MCF 10A (cell line): Measurements from ENCODE around the gene NINJ1. TPM values are rescaled to one million over a fixed set of nuclear protein-coding genes. Genes with fewer than 3 reads are reported as not detected.
A peak's percentile ranks its signal among the peaks of the same experiment; 100 is the strongest.

Experiments
- BruUV-seq: library from RNA; stranded (reverse); fragments of 400-500 nt; replicated peaks from 2 replicates; lab custom pipeline; 2021; lab: Mats Ljungman, UMichigan
- CTCF ChIA-PET: fragments of 300-600 bp; sonication (Branson Sonifier 250); formaldehyde crosslinking; extraction: SDS; loops from one replicate; lab custom pipeline; 2021; ENCODE audit warnings: antibody characterized with exemption, inconsistent platforms; lab: Yijun Ruan, JAX
- POLR2A ChIA-PET: fragments of 300-600, 350-650 bp; sonication (Branson Sonifier 250); formaldehyde crosslinking; extraction: SDS; loops from one replicate; lab custom pipeline; 2020; ENCODE audit warnings: antibody characterized with exemption, inconsistent platforms; lab: Yijun Ruan, JAX
- DNase-seq: peaks from one replicate; pipeline ENCODE4 v3.0.0-alpha.2; 2018; ENCODE audit not compliant: unreplicated experiment
- H3K27ac Mint-ChIP-seq: one replicate; pipeline ENCODE4 v1.8.0; 2022; ENCODE audit warnings: mild to moderate bottlenecking, low read depth, mixed read lengths; ENCODE audit not compliant: unreplicated experiment
- H3K27me3 Mint-ChIP-seq: one replicate; pipeline ENCODE4 v1.8.0; 2022; ENCODE audit warnings: mixed read lengths; ENCODE audit not compliant: insufficient read depth, unreplicated experiment
- H3K36me3 Mint-ChIP-seq: one replicate; pipeline ENCODE4 v1.8.0; 2022; ENCODE audit warnings: mild to moderate bottlenecking, moderate library complexity, mixed read lengths; ENCODE audit not compliant: insufficient read depth, unreplicated experiment
- H3K4me1 Mint-ChIP-seq: one replicate; pipeline ENCODE4 v1.8.0; 2022; ENCODE audit warnings: mixed read lengths; ENCODE audit not compliant: insufficient read depth, unreplicated experiment
- H3K4me3 Mint-ChIP-seq: one replicate; pipeline ENCODE4 v1.8.0; 2022; ENCODE audit warnings: mild to moderate bottlenecking, moderate library complexity, mixed read lengths; ENCODE audit not compliant: unreplicated experiment
- H3K9me3 Mint-ChIP-seq: one replicate; pipeline ENCODE4 v1.8.0; 2022; ENCODE audit warnings: mixed read lengths; ENCODE audit not compliant: unreplicated experiment
- intact Hi-C: fragments of 100-400 bp; cut with micrococcal nuclease; formaldehyde crosslinking; loops from 2 replicates; pipeline ENCODE4 v1.14.1; 2022
- total RNA-seq: library from RNA; stranded (reverse); gene quantifications from 2 replicates; pipeline ENCODE4 v1.2.3, GENCODE V29; 2022
- TF ChIP-seq, protein P1 (sequence below): fragments of 200-600 bp; IDR thresholded peaks from one replicate; pipeline ENCODE4 v1.8.0; 2022; ENCODE audit warnings: antibody characterized with exemption, mild to moderate bottlenecking; ENCODE audit not compliant: unreplicated experiment

NINJ1 gene
- total RNA-seq, 1 experiment from 2014 or later = 64.7 TPM

DNA sequence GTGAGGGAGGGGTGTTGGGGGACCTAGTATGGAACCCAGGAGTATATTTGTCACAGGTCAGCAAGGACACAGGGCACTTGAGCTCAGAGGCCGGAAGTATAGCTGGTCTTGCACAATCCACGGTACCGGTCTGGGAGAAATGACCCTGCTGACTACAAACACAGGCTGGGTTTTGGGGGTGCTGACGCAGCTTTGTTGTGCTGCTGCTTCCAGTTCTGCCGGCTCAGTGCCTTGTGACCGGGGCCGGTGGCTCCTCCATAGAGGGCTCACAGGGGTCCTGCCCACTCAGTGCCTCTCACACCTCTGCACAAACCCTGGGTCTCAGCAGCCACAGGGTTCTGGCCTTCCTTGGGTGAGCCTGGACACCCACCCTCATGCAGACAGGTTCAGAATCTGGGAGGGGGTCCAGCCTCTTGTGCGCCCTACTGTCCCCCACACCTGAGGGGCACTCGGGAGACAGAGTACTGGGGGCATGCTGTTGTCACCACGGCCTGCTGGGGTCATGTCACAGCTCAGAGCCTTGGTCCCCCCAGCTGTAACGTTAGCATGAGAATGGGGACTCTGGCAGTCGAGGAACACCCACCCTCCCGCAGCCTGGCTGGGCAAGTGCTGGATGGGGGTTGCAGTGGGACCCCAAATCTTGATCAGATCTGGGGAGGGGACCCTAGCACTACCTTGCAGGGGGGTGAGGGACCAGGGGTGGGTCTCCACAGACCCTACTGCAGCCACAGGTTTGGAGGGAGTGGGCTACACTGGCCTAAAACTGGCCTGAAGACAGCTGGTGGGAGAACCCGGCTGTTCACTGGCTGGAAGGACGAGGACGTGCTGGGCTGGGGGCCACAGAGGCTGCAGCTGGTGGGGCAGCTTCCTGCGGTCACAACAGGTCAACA is 17.7 kb downstream of the NINJ1 start:
- no peak overlapping the region for H3K4me3 Mint-ChIP-seq
- ChIA-PET CTCF (interaction anchor here (0.7 to 1.0 kb wide), 2 partner anchors 12 to 18 kb away, joined by 3 read pairs; partner anchors contain the start of gene NINJ1), POLR2A (interaction anchor here (0.7 to 1.8 kb wide), 4 partner anchors 17 to 338 kb away, joined by 3 to 7 read pairs (median 3); partner anchors contain the start of gene NINJ1)
- H3K4me1 Mint-ChIP-seq = peaks cover 32% of the 10 kb centered on the region
- no TSS peak for BruUV-seq
- TF ChIP-seq, protein P1, sequence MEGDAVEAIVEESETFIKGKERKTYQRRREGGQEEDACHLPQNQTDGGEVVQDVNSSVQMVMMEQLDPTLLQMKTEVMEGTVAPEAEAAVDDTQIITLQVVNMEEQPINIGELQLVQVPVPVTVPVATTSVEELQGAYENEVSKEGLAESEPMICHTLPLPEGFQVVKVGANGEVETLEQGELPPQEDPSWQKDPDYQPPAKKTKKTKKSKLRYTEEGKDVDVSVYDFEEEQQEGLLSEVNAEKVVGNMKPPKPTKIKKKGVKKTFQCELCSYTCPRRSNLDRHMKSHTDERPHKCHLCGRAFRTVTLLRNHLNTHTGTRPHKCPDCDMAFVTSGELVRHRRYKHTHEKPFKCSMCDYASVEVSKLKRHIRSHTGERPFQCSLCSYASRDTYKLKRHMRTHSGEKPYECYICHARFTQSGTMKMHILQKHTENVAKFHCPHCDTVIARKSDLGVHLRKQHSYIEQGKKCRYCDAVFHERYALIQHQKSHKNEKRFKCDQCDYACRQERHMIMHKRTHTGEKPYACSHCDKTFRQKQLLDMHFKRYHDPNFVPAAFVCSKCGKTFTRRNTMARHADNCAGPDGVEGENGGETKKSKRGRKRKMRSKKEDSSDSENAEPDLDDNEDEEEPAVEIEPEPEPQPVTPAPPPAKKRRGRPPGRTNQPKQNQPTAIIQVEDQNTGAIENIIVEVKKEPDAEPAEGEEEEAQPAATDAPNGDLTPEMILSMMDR = no peak
- H3K27me3 Mint-ChIP-seq = no peaks in the 10 kb centered on the region
- intact Hi-C loops = no loop called here
- H3K36me3 Mint-ChIP-seq = peaks cover 24% of the 10 kb centered on the region
- no peaks in the 10 kb centered on the region for H3K9me3 Mint-ChIP-seq
- DNase-seq = peak; percentile 73
- H3K27ac Mint-ChIP-seq = no peak overlapping the region

DNA sequence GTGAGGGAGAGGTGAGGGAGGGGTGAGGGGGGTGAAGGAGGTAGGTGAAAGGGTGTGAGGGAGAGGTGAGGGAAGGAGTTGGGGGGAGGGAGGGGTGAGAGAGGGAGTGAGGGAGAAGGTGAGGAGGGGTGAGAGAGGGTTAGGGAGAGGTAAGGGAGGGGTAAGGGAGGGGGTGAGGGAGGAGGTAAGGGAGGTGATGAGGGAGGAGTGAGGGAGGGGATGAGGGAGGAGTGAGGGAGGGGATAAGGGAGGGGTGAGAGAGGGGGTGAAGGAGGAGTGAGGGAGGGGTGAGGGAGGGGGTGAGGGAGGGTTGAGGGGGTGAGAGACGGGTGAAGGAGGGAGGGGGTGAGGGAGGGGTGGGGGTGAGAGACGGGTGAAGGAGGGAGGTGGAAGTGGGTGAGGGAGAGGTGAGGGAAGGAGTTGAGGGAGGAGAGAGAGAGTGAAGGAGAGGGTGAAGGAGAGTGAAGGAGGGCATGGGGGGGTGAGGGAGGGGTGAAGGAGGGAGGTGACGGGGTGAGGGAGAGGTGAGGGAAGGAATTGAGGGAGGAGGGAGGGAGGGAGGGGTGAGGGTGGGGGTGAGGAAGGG is 18.5 kb downstream of the NINJ1 start:
- H3K4me1 Mint-ChIP-seq = peaks cover 37% of the 10 kb centered on the region
- intact Hi-C loops = no loop called here
- POLR2A ChIA-PET = interaction anchor here (0.7 to 1.8 kb wide), 3 partner anchors 18 to 130 kb away, joined by 3 to 7 read pairs (median 3); partner anchors contain the start of gene NINJ1
- H3K9me3 Mint-ChIP-seq = no peaks in the 10 kb centered on the region
- H3K4me3 Mint-ChIP-seq = no peak overlapping the region
- BruUV-seq = no TSS peak
- H3K36me3 Mint-ChIP-seq = peaks cover 29% of the 10 kb centered on the region
- CTCF ChIA-PET = interaction anchor here (0.7 to 1.0 kb wide), 3 partner anchors 11 to 18 kb away, joined by 3 read pairs; partner anchors contain the start of gene NINJ1
- H3K27ac Mint-ChIP-seq = no peak overlapping the region
- H3K27me3 Mint-ChIP-seq = no peaks in the 10 kb centered on the region
- no peak for DNase-seq
- TF ChIP-seq, protein P1 = no peak

DNA sequence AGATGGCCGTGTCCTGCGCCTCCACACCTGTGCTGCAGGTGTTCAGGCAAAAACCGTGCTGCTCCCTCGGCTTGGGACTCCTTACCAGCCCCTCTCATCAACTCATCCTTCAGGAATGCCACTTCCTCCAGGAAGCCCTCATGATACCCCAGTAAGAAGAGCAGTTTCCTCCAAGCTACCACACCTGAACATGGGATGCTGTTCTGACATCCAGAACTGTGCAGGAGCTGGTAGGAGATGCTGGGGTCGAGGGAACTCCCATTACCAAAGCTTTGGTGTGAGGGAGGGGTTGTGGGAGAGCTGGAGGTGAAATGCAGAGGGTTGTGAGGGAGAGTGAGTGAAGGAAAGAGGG is 19.1 kb downstream of the NINJ1 start:
- peaks cover 31% of the 10 kb centered on the region for H3K4me1 Mint-ChIP-seq
- peaks cover 23% of the 10 kb centered on the region for H3K36me3 Mint-ChIP-seq
- H3K9me3 Mint-ChIP-seq = no peaks in the 10 kb centered on the region
- TF ChIP-seq, protein P1 = no peak
- peak overlapping the region; percentile 46 for H3K27ac Mint-ChIP-seq
- no peak overlapping the region for H3K4me3 Mint-ChIP-seq
- no peaks in the 10 kb centered on the region for H3K27me3 Mint-ChIP-seq
- no peak for DNase-seq
- intact Hi-C loops = no loop called here
- BruUV-seq = no TSS peak
- ChIA-PET CTCF (interaction anchor here (0.6 to 1.0 kb wide), 3 partner anchors 11 to 47 kb away, joined by 3 to 4 read pairs (median 3); no protein-coding TSS in a partner anchor), POLR2A (interaction anchor here (1.8 kb wide), 1 partner anchor 19 kb away, joined by 7 read pairs; the partner anchor contains the start of gene NINJ1)
